T1000 (cell line): ENCODE results near the gene DOCK3.
"Not testable (repeated sequence)": the region's sequence is repeated elsewhere in the genome, so short reads cannot be mapped to it uniquely, and the experiment has no call there.

Experiments
- DNase-seq: peaks from one replicate; lab custom pipeline; 2025; ENCODE audit warnings: mixed read lengths; lab: John Stamatoyannopoulos, UW

The DOCK3 gene

GRCh38 chr3:50650018-50650417, 24.7 kb upstream of the DOCK3 start:
- DNase-seq = no peak

GRCh38 chr3:50651445-50651844, 23.3 kb upstream of the DOCK3 start:
- DNase-seq = no peak

- no peak for DNase-seq
These were observed 22.7 kb upstream of the DOCK3 start for GRCh38 chr3:50651920-50652529.

GRCh38 chr3:50652709-50653108, 22.0 kb upstream of the DOCK3 start:
- DNase-seq = no peak

GRCh38 chr3:50653937-50654595, 20.7 kb upstream of the DOCK3 start:
- no peak for DNase-seq

- DNase-seq = no peak
These were observed 19.5 kb upstream of the DOCK3 start for GRCh38 chr3:50655009-50655830.

GRCh38 chr3:50656417-50657195, 18.1 kb upstream of the DOCK3 start:
- DNase-seq = no peak

- DNase-seq = no peak
These were observed 17.3 kb upstream of the DOCK3 start for GRCh38 chr3:50657407-50657806.

- DNase-seq = no peak
These were observed 16.9 kb upstream of the DOCK3 start for GRCh38 chr3:50657816-50658215.

GRCh38 chr3:50658416-50658815, 16.3 kb upstream of the DOCK3 start:
- DNase-seq = no peak

GRCh38 chr3:50658831-50659230, 15.9 kb upstream of the DOCK3 start:
- no peak for DNase-seq

GRCh38 chr3:50660386-50660785, 14.3 kb upstream of the DOCK3 start:
- no peak for DNase-seq

- DNase-seq = no peak
These were observed 13.3 kb upstream of the DOCK3 start for GRCh38 chr3:50661321-50661837.

- DNase-seq = no peak
These were observed 12.3 kb upstream of the DOCK3 start for GRCh38 chr3:50662408-50662807.

- no peak for DNase-seq
These were observed 9.5 kb upstream of the DOCK3 start for GRCh38 chr3:50665081-50665840.

- not testable (repeated sequence) for DNase-seq
These were observed 8.9 kb upstream of the DOCK3 start for GRCh38 chr3:50665841-50666115.

- no peak for DNase-seq
These were observed 7.9 kb upstream of the DOCK3 start for GRCh38 chr3:50666837-50667236.

GRCh38 chr3:50671331-50671730, 3.4 kb upstream of the DOCK3 start:
- DNase-seq = peak; percentile 67

GRCh38 chr3:50672656-50673055, 2.1 kb upstream of the DOCK3 start:
- no peak for DNase-seq

GRCh38 chr3:50673931-50674330, 796 bp upstream of the DOCK3 start:
- no peak for DNase-seq

GRCh38 chr3:50675179-50676030, 678 bp downstream of the DOCK3 start:
- no peak for DNase-seq
